ENCODE measurements around the gene ALG3.
A peak's percentile ranks its signal among the peaks of the same experiment; 100 is the strongest.

ALG3 gene

GRCh38 chr3:184259878-184260723 lies 11.3 kb upstream of the ALG3 start:
- TF ChIP-seq YY1 (IDR thresholded peaks at IDR 0.05; ENCODE audit: low read depth) (0 out of 2 replicates have a peak, but pooled peaks have one; percentile 32), CEBPB (IDR thresholded peaks at IDR 0.05) (no peak), EP300 (IDR thresholded peaks at IDR 0.05; ENCODE audit: borderline replicate concordance) (no peak), CREB1 (IDR thresholded peaks at IDR 0.05; ENCODE audit: low read depth) (no peak), TCF12 (IDR thresholded peaks at IDR 0.05; ENCODE audit: low read depth) (no peak), USF1 (IDR thresholded peaks at IDR 0.05) (no peak), EGR1 (IDR thresholded peaks at IDR 0.05) (no peak), FOXM1 (IDR thresholded peaks at IDR 0.05; ENCODE audit: borderline replicate concordance, low read depth) (no peak), MAX (IDR thresholded peaks at IDR 0.05) (peak; percentile 31; the same call in 1 of the 2 replicates), REST (IDR thresholded peaks at IDR 0.05; ENCODE audit: low read depth) (peak; percentile 79), TEAD4 (IDR thresholded peaks at IDR 0.05) (no peak), ZBTB7A (IDR thresholded peaks at IDR 0.05; ENCODE audit: low read depth) (peak; percentile 93), RAD21 (IDR thresholded peaks at IDR 0.05; ENCODE audit: low read depth) (no peak), TAF1 (IDR thresholded peaks at IDR 0.05; ENCODE audit: low read depth) (no peak), NFIC (IDR thresholded peaks at IDR 0.05) (no peak)

- no peak for TF ChIP-seq REST (IDR thresholded peaks at IDR 0.05; ENCODE audit: low read depth)
- no peak for TF ChIP-seq CEBPB (IDR thresholded peaks at IDR 0.05)
- no peak for TF ChIP-seq EGR1 (IDR thresholded peaks at IDR 0.05)
- TF ChIP-seq NFIC (IDR thresholded peaks at IDR 0.05): no peak
- no peak for TF ChIP-seq FOXM1 (IDR thresholded peaks at IDR 0.05; ENCODE audit: borderline replicate concordance, low read depth)
- TF ChIP-seq TAF1 (IDR thresholded peaks at IDR 0.05; ENCODE audit: low read depth): no peak
- no peak for TF ChIP-seq USF1 (IDR thresholded peaks at IDR 0.05)
- no peak for TF ChIP-seq MAX (IDR thresholded peaks at IDR 0.05)
- TF ChIP-seq YY1 (IDR thresholded peaks at IDR 0.05; ENCODE audit: low read depth): no peak
- no peak for TF ChIP-seq TCF12 (IDR thresholded peaks at IDR 0.05; ENCODE audit: low read depth)
- TF ChIP-seq TEAD4 (IDR thresholded peaks at IDR 0.05): no peak
- TF ChIP-seq CREB1 (IDR thresholded peaks at IDR 0.05; ENCODE audit: low read depth): no peak
- TF ChIP-seq EP300 (IDR thresholded peaks at IDR 0.05; ENCODE audit: borderline replicate concordance): no peak
Observed at GRCh38 chr3:184259396-184259877, 10.7 kb upstream of the ALG3 start.

GRCh38 chr3:184258926-184259325 lies 10.2 kb upstream of the ALG3 start:
- TF ChIP-seq CEBPB (IDR thresholded peaks at IDR 0.05) (no peak), YY1 (IDR thresholded peaks at IDR 0.05; ENCODE audit: low read depth) (no peak), EGR1 (IDR thresholded peaks at IDR 0.05) (no peak), MAX (IDR thresholded peaks at IDR 0.05) (no peak), ZBTB7A (IDR thresholded peaks at IDR 0.05; ENCODE audit: low read depth) (no peak), TCF12 (IDR thresholded peaks at IDR 0.05; ENCODE audit: low read depth) (no peak), EP300 (IDR thresholded peaks at IDR 0.05; ENCODE audit: borderline replicate concordance) (no peak), TEAD4 (IDR thresholded peaks at IDR 0.05) (no peak), REST (IDR thresholded peaks at IDR 0.05; ENCODE audit: low read depth) (no peak), NFIC (IDR thresholded peaks at IDR 0.05) (no peak), FOXM1 (IDR thresholded peaks at IDR 0.05; ENCODE audit: borderline replicate concordance, low read depth) (no peak), CREB1 (IDR thresholded peaks at IDR 0.05; ENCODE audit: low read depth) (no peak), TAF1 (IDR thresholded peaks at IDR 0.05; ENCODE audit: low read depth) (no peak), USF1 (IDR thresholded peaks at IDR 0.05) (no peak), RAD21 (IDR thresholded peaks at IDR 0.05; ENCODE audit: low read depth) (no peak)

Data from Ishikawa (cell line).